GM12878 (cell line): ENCODE results near the gene LLPH.

Experiments used
- BACH1 ChIP-seq: fragments of 450-650 bp; IDR thresholded peaks from 2 replicates; pipeline ENCODE4 v1.6.1; 2017; ENCODE audit warnings: mild to moderate bottlenecking, borderline replicate concordance
- BHLHE40 ChIP-seq, 2 experiments: fragments of 450-650 bp in 1 of 2; IDR thresholded peaks; 2 replicates each; pipeline ENCODE4 v1.6.1; 2011 to 2017; ENCODE audit warnings: low read depth in 2 of 2, borderline replicate concordance in 1 of 2, improper control_type of control experiment in 1 of 2, low read length in 1 of 2, mild to moderate bottlenecking in 1 of 2
- CTCF ChIP-seq, 3 experiments: IDR thresholded peaks in 2 of 3; conservative IDR thresholded peaks in 1 of 3; 2 replicates each; pipeline ENCODE4 v1.5.1; 2011; ENCODE audit warnings: low read depth in 3 of 3, low read length in 3 of 3, mild to moderate bottlenecking in 3 of 3, control low read depth in 2 of 3, moderate library complexity in 2 of 3, inconsistent platforms in 1 of 3, mixed read lengths in 1 of 3; ENCODE audit not compliant: control insufficient read depth in 2 of 3, insufficient read depth in 1 of 3; ENCODE audit errors: extremely low read depth in 1 of 3
- EP300 ChIP-seq, 2 experiments: fragments of 150-350 bp in 1 of 2; IDR thresholded peaks; 2 replicates each; pipeline ENCODE4 v1.6.1; 2011 to 2012; ENCODE audit warnings: low read depth in 2 of 2, low read length in 2 of 2, borderline replicate concordance in 1 of 2, improper control_type of control experiment in 1 of 2, inconsistent platforms in 1 of 2; ENCODE audit not compliant: control insufficient read depth in 1 of 2
- HDAC6 ChIP-seq: fragments of 200-600 bp; sonication (generic); IDR thresholded peaks from one replicate; pipeline ENCODE4 v1.8.0; 2017; ENCODE audit warnings: antibody characterized with exemption; ENCODE audit not compliant: unreplicated experiment
- NRF1 ChIP-seq: conservative IDR thresholded peaks from 2 replicates; pipeline ENCODE4 v1.6.1; 2011; ENCODE audit warnings: mild to moderate bottlenecking, low read depth, low read length, improper control_type of control experiment
- POLR2AphosphoS5 ChIP-seq: IDR thresholded peaks from 2 replicates; pipeline ENCODE4 v1.6.1; 2011; ENCODE audit warnings: mild to moderate bottlenecking, low read length, inconsistent platforms
- RFX5 ChIP-seq: IDR thresholded peaks from 2 replicates; pipeline ENCODE4 v1.6.1; 2011; ENCODE audit warnings: low read depth, low read length, improper control_type of control experiment
- TAF1 ChIP-seq: IDR thresholded peaks from 2 replicates; pipeline ENCODE4 v1.6.1; 2011; ENCODE audit warnings: mild to moderate bottlenecking, low read depth, low read length, borderline replicate concordance

GRCh38 chr12:66111605-66112004 is 18.9 kb downstream of the LLPH start:
- TF ChIP-seq CTCF (IDR thresholded peaks at IDR 0.05 in 2 of 3, conservative IDR thresholded peaks at IDR 0.05 in 1 of 3; ENCODE audit: control insufficient read depth in 2 of 3, extremely low read depth in 1 of 3, insufficient read depth in 1 of 3, low read depth in 3 of 3, low read length in 3 of 3) = no peak
- TF ChIP-seq POLR2AphosphoS5 = no peak
- no peak for TF ChIP-seq BHLHE40 (IDR thresholded peaks at IDR 0.05; ENCODE audit: borderline replicate concordance in 1 of 2, low read depth in 2 of 2, low read length in 1 of 2)
- TF ChIP-seq TAF1 = no peak
- no peak for TF ChIP-seq NRF1
- TF ChIP-seq HDAC6 = no peak
- no peak for TF ChIP-seq EP300 (IDR thresholded peaks at IDR 0.05; ENCODE audit: borderline replicate concordance in 1 of 2, control insufficient read depth in 1 of 2, low read depth in 2 of 2, low read length in 2 of 2)
- TF ChIP-seq RFX5 = no peak
- no peak for TF ChIP-seq BACH1
